Stomach (tissue), 4 donors: Measurements from ENCODE around the gene INPP5A.

Experiments used
- CTCF ChIP-seq, 7 experiments: fragments of 450-650 bp in 4 of 7; fragments of 200-600 bp in 3 of 7; sonication (generic) in 3 of 7; IDR thresholded peaks; one replicate each; pipeline ENCODE4 v1.5.1; 2016 to 2019; ENCODE audit warnings: antibody characterized with exemption in 7 of 7, control low read depth in 2 of 7, mild to moderate bottlenecking in 1 of 7
- POLR2A ChIP-seq, 4 donors: fragments of 450-650 bp; IDR thresholded peaks; one replicate each; pipeline ENCODE4 v1.6.1; 2016; ENCODE audit warnings: antibody characterized with exemption in 4 of 4, control low read depth in 2 of 4, mild to moderate bottlenecking in 1 of 4, moderate library complexity in 1 of 4
- POLR2AphosphoS5 ChIP-seq, 3 donors: sonication (generic); formaldehyde crosslinking; IDR thresholded peaks; one replicate each; pipeline ENCODE4 v1.6.1; 2016; ENCODE audit warnings: antibody characterized with exemption in 3 of 3

DNA sequence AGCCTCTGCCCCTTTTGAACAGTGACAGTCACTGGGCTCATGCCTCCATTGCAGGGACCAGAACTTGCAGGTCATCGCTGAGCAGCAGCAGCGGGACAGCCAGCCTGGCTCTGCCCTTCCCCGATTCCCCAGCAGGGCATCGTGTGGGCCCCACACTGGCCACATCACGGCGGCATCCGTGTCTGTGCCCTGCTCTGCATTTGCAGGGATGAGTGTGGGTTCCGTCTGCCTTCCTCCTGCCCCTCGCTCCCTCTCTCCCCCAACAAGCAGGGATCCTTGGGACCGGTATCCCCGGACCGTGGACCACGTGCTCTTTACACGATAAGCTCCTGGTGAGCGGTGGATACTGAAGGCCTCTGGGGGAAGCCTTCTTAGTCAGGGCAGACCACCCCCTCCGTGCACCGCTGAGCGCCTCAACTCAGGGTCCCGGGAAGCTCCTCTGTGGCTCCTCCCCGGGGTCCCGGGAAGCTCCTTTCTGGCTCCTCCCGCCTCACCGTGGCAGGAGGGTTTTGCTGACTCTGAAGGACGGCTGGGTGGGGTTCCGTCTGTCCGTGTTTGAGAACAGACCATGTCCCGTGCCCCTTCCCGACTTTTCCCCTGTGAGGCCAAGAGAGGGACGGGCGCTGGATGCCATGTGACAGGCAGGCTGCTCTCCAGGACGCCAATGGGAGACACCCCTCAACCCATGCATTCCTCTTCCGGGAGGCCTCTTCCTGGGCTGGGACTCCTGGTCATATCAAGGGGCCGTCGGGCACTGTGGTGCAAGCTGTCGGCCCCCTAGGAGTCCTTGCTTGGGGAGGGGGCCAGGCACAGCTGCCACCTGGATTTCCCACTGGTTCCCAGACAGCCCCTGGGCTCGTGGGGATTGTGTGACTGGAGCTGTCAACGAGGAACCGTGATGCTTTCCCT is 271.9 kb downstream of the INPP5A start:
- TF ChIP-seq CTCF (IDR thresholded peaks at IDR 0.05) (no peak), POLR2AphosphoS5 (IDR thresholded peaks at IDR 0.05) (no peak), POLR2A (IDR thresholded peaks at IDR 0.05) (no peak)
